ENCODE results near the gene UEVLD. TPM values are rescaled to one million over a fixed set of nuclear protein-coding genes. Genes with fewer than 3 reads are reported as not detected.

UEVLD gene
- total RNA-seq, 1 experiment from 2014 or later, result 23.1 TPM

GRCh38 chr11:18501629-18502028 is 86.9 kb downstream of the UEVLD start:
- CTCF ChIA-PET, result no interaction called here
- no peak for DNase-seq
- Mint-ChIP-seq H3K9me3 (ENCODE audit: low read depth, unreplicated experiment) (no peaks in the 10 kb centered on the region), H3K36me3 (ENCODE audit: insufficient read depth, unreplicated experiment) (peaks cover 17% of the 10 kb centered on the region), H3K27me3 (ENCODE audit: unreplicated experiment) (no peaks in the 10 kb centered on the region), H3K27ac (ENCODE audit: unreplicated experiment) (no peak overlapping the region), H3K4me1 (ENCODE audit: low read depth, unreplicated experiment) (no peaks in the 10 kb centered on the region), H3K4me3 (ENCODE audit: low read depth, unreplicated experiment) (no peak overlapping the region)
- intact Hi-C loops (cut with micrococcal nuclease; ENCODE audit: unreplicated experiment), result no loop called here
- TF ChIP-seq, protein P1, sequence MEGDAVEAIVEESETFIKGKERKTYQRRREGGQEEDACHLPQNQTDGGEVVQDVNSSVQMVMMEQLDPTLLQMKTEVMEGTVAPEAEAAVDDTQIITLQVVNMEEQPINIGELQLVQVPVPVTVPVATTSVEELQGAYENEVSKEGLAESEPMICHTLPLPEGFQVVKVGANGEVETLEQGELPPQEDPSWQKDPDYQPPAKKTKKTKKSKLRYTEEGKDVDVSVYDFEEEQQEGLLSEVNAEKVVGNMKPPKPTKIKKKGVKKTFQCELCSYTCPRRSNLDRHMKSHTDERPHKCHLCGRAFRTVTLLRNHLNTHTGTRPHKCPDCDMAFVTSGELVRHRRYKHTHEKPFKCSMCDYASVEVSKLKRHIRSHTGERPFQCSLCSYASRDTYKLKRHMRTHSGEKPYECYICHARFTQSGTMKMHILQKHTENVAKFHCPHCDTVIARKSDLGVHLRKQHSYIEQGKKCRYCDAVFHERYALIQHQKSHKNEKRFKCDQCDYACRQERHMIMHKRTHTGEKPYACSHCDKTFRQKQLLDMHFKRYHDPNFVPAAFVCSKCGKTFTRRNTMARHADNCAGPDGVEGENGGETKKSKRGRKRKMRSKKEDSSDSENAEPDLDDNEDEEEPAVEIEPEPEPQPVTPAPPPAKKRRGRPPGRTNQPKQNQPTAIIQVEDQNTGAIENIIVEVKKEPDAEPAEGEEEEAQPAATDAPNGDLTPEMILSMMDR (IDR thresholded peaks at IDR 0.05; ENCODE audit: unreplicated experiment), result no peak
- BruUV-seq (replicated peaks), result no TSS peak

DNA sequence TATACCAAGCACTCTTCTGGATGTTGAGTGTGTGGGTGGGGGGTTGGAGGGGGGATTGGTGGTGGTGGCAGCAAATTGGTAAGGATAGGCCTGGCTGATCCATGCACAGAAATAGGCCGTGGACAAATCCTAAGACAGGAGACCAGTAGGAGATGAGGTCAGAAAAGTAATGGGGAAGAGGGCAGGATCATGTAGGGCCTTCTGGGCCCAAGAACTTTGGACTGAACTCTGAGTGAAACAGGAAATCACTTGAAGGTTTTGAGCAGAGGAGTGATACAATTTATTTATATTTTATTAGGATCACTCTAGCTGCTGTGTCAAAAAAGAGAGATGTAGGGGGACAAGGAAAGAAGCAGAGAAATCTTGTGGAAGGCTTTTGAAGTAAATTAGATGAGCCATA is 90.5 kb downstream of the UEVLD start:
- no peak overlapping the region for H3K4me3 Mint-ChIP-seq (ENCODE audit: low read depth, unreplicated experiment)
- H3K9me3 Mint-ChIP-seq (ENCODE audit: low read depth, unreplicated experiment), result no peaks in the 10 kb centered on the region
- intact Hi-C loops (cut with micrococcal nuclease; ENCODE audit: unreplicated experiment), result loop anchor here (10.0 kb wide), 1 partner anchor 183 kb away; no protein-coding TSS in a partner anchor
- TF ChIP-seq, protein P1 (IDR thresholded peaks at IDR 0.05; ENCODE audit: unreplicated experiment), result no peak
- CTCF ChIA-PET, result no interaction called here
- DNase-seq, result no peak
- no TSS peak for BruUV-seq (replicated peaks)
- no peaks in the 10 kb centered on the region for H3K27me3 Mint-ChIP-seq (ENCODE audit: unreplicated experiment)
- peaks cover 23% of the 10 kb centered on the region for H3K36me3 Mint-ChIP-seq (ENCODE audit: insufficient read depth, unreplicated experiment)
- no peak overlapping the region for H3K27ac Mint-ChIP-seq (ENCODE audit: unreplicated experiment)
- peaks cover 7% of the 10 kb centered on the region for H3K4me1 Mint-ChIP-seq (ENCODE audit: low read depth, unreplicated experiment)

- no TSS peak for BruUV-seq (replicated peaks)
- Mint-ChIP-seq H3K27ac (ENCODE audit: unreplicated experiment) (no peak overlapping the region), H3K4me1 (ENCODE audit: low read depth, unreplicated experiment) (peaks cover 25% of the 10 kb centered on the region), H3K36me3 (ENCODE audit: insufficient read depth, unreplicated experiment) (peaks cover 21% of the 10 kb centered on the region), H3K9me3 (ENCODE audit: low read depth, unreplicated experiment) (no peaks in the 10 kb centered on the region), H3K27me3 (ENCODE audit: unreplicated experiment) (no peaks in the 10 kb centered on the region), H3K4me3 (ENCODE audit: low read depth, unreplicated experiment) (no peak overlapping the region)
- intact Hi-C loops (cut with micrococcal nuclease; ENCODE audit: unreplicated experiment), result loop anchor here (10.0 kb wide), 1 partner anchor 181 kb away; no protein-coding TSS in a partner anchor
- TF ChIP-seq, protein P1 (IDR thresholded peaks at IDR 0.05; ENCODE audit: unreplicated experiment), result no peak
- CTCF ChIA-PET, result interaction anchor here (0.7 kb wide), 1 partner anchor 383 kb away, joined by 3 read pairs; no protein-coding TSS in a partner anchor
- DNase-seq, result no peak
Measured at GRCh38 chr11:18495703-18496102, 92.8 kb downstream of the UEVLD start.

GRCh38 chr11:18495271-18495670 is 93.3 kb downstream of the UEVLD start:
- CTCF ChIA-PET, result interaction anchor here (0.5 to 1.1 kb wide), 2 partner anchors 249 to 1718 kb away, joined by 3 to 5 read pairs; no protein-coding TSS in a partner anchor
- BruUV-seq (replicated peaks), result no TSS peak

More at GRCh38 chr11:18495271-18495670, 93.3 kb downstream of the UEVLD start:
- Mint-ChIP-seq H3K36me3 (ENCODE audit: insufficient read depth, unreplicated experiment) (peaks cover 22% of the 10 kb centered on the region), H3K4me1 (ENCODE audit: low read depth, unreplicated experiment) (peaks cover 29% of the 10 kb centered on the region), H3K4me3 (ENCODE audit: low read depth, unreplicated experiment) (no peak overlapping the region), H3K27ac (ENCODE audit: unreplicated experiment) (no peak overlapping the region), H3K27me3 (ENCODE audit: unreplicated experiment) (no peaks in the 10 kb centered on the region), H3K9me3 (ENCODE audit: low read depth, unreplicated experiment) (no peaks in the 10 kb centered on the region)
- TF ChIP-seq, protein P1 (IDR thresholded peaks at IDR 0.05; ENCODE audit: unreplicated experiment), result no peak
- DNase-seq, result no peak
- intact Hi-C loops (cut with micrococcal nuclease; ENCODE audit: unreplicated experiment), result loop anchor here (10.0 kb wide), 1 partner anchor 180 kb away; no protein-coding TSS in a partner anchor
